ENCODE data around the gene NAA60.
"Not testable (repeated sequence)": the region's sequence is repeated elsewhere in the genome, so short reads cannot be mapped to it uniquely, and the experiment has no call there.

NAA60 gene

DNA sequence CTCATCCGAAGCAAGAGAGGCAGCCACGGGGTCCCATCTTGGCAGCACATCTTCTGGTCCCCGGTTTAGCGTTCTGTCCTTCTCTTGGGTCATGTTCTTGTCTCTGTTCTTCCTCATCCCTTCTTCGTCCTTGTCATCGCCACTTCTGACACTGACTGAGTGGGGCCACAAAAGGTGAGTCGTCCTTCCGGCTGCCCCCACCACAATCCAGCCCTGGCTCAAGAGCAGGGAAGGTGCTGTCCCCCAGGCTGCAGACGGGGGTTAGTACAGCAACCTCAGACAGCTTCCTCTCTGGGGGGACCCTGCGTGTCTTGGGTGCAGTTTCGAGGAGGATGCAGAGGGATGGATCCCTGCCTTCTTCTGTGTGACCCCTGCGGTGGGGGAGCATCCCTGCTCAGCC is 21.8 kb downstream of the NAA60 start:
- no peak for DNase-seq

DNA sequence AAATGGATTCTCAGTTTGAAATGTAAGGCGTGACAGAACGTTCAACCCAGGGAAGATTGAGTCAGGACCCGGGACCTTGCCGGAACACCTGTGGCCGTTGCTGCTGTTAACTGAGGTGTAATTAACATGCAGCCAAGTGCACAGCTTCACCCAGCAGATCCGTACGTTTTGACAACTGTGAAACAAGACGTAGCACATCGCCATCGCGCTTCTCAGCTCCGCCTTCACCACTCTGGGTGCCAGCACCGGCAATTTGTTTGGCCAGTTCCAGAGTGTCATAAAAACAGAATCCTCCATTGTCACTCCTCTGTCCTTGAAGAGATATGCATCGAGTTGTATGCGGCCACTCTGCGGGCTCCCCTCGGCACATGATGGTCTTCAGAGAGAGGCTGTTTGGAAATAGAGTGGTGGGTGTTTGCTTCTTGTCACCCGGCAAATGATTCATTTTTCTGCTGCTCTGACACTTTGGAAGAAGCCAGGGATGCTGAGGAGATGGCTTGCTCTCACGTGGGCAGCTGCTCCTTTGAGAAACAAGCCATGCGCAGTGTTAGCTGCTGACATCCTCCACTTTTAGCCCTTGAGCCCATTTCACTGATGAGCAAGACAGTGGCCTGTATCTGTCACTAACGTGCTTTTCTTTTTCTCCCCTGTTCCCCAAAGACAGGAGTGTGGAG is 22.6 kb downstream of the NAA60 start:
- DNase-seq = no peak

DNA sequence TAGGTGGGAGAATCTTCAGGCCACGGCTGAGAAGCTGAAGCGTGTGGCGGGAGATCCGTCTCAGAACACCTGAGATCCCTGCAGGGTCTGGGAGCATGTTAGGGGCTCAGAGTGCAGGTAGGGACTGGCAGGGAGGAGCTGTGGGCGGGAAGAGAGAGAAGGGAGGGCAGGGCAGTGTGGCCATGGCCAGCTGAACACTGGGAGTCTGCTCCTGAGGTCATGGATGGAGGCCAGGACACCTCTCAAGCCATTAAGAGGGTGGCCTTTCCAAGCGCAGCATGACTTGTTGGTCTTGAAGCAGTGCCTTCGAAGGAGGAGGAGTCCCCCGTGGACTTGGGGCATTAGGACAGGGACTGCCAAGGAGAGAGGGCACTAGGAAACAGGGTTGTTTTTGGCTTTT is 23.7 kb downstream of the NAA60 start:
- no peak for DNase-seq

DNA sequence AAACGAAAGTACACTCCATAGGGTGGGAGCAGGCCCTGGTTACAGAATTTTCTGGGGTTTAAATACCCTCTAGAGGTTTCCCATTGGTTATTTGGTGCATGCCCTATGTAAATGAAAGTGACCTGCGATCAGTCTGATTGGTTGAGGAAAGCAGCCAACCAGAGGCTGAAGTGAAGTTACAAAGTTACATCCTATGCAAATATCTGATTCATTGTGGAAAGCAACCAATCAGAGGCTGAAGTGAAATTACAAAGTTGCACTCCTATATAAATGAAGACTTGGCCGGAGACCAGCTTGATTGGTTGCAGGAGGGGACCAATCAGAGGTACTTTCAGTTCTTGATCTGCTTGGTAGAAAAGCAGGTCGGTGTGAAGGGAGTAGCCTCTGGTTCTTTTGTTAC is 24.4 kb downstream of the NAA60 start:
- no peak for DNase-seq

DNA sequence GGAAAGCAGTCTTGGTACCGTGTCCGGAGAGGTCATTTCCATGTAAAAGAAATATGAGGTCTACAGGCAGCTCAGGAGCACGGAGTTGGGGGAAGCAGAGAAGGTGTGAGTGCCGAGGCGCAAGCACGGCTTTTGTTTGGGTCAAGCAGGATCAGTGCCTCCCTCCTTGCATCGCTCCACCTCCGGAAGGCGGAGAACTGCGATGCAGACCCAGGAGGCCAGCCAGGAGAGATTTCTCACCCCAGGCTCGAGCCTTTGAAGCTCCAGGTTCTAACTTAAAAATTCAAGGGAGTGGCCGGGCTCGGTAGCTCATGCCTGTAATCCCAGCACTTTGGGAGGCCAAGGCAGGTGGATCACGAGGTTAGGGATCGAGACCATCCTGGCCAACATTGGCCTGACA is 25.0 kb downstream of the NAA60 start:
- DNase-seq = no peak

DNA sequence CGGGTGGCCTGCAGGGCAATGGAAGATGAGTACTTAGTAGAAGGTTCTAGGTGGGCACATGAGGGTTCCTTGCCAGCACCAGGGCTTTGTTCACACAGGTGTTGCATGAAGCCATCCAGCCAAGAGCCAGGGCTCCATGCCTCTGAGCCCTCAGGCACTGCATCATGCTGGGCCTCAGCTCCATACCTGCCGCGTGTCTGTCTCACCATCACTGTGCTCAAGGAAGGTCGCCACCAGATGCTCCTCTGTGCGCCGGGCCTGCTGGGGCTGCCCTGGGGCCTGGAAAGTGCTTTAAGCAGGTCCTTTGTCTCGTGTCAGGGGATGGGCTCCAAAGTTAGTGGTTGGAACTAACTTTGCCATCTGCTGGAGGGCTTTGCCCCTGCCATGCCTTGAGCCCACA is 26.3 kb downstream of the NAA60 start:
- no peak for DNase-seq

DNA sequence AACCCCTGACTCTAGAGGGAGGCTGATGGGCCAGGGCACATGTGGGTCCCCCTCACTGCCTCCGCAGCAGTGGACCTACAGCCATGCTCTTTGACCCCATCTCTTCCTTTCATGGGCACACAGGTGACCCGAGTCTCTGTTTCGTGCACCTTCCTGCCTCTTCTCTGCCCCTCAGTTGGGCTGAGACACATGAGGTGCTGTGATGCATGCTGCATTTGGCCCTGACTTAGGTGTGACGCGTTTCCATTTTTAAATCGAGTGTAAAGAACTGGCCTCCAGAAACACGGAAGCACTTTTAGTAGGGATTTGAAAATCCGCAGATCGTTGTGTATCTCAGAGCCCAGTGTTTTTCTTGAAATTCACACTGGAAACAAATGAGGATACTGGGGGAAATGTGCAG is 27.2 kb downstream of the NAA60 start:
- no peak for DNase-seq

DNA sequence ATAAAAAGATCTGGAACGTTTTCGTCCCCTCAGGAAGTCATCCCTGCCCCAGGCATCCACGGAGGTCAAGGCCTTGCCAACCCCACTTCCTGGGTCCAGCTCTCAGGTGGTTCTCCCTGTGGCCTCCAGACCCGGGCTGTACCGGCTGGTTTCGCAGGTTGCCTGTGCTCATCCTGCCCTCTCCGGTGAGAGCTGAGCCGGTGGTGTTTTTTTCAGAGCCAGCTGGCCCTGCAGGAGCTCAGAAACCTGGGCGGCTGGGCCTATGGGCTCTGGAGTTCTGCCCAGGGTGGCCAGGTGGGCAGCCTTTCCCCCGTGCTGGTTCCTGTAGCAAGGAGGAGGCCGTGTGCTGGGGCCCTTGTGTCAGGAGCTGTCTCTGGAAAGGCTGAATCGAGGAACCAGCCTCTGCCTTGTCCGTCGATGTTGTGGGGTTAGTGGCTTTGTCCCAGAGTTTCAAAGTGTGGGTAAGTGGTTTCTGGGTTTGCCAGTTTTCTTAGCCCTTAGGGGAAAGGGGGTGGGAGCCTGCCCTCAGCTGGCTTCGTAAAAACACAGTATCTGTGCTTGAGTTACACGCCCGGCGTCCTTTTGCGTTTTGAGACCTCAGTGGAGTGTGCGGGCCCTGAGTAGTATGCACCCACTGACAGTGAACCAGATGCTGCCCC is 28.2 kb downstream of the NAA60 start:
- DNase-seq = no peak

DNA sequence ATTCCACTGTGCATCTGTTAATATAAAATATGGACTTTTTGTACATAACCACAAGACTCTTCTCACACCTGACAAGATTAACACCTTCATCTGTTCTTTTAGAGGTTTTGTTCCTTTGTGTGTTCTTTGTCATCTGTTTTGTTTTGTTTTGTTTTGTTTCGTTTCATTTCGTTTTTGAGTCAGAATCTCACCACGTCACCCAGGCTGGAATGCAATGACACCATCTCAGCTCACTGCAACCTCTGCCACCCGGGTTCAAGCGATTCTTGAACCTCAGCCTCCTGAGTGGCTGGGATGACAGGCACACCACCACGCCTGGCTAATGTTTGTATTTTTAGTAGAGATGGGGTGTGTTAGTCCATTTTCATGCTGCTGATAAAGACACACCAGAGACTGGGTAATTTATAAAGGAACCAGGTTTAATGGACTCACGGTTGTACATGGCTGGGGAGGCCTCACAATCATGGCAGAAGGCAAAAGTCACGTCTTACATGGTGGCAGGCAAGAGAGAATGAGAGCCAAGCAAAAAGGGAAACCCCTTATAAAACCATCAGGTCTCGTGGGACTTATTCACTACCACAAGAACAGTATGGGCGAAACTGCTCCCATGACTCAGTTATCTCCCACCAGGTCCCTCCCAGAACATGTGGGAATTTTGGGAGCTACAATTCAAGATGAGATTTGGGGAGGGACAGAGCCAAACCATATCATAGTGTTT is 29.6 kb downstream of the NAA60 start:
- DNase-seq = no peak

DNA sequence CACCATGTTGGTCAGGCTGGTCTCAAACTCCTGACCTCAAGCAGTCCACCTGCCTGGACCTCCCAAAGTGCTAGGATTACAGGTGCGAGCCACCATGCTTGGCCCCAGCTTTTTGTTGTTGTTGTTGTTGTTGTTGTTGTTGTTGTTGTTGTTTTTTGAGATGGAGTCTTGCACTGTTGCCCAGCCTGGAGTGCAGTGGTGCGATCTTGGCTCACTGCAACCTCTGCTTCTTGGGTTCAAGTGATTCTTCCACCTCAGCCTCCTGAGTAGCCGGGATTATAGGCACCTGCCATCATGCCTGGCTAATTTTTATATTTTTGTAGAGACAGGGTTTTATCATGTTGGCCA is 30.1 kb downstream of the NAA60 start:
- DNase-seq = not testable (repeated sequence)

DNA sequence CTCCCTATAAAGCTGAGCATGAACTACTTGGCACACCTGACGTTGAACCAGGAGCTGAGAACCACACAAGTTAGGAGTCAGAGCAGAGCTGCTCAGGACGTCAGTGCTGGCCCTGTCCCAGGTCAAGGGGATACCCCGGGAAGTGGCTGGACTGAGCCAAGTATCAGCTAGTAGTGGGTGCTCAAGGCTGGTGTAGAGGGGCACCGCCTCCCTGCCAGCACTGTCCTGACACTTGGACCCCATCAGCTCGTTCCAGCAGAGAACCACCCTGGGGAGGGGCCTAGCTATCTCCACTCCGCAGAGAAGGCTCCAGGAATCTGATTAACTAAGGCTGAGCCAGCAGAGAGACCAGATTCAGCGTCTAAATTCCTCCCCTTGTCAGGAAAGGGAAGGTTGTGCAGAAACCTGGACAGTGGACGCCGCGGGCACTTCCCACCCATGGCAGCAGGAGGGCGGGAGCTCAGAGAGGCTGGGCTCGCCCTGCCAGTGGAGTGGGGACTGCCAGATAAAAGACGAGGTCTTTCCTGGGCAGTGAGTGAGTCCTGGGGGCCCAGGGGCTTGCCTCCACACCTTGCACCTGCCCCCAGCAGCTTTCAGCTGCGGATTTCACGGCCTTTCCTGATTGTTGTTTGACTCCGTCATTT is 30.8 kb downstream of the NAA60 start:
- DNase-seq = no peak

DNA sequence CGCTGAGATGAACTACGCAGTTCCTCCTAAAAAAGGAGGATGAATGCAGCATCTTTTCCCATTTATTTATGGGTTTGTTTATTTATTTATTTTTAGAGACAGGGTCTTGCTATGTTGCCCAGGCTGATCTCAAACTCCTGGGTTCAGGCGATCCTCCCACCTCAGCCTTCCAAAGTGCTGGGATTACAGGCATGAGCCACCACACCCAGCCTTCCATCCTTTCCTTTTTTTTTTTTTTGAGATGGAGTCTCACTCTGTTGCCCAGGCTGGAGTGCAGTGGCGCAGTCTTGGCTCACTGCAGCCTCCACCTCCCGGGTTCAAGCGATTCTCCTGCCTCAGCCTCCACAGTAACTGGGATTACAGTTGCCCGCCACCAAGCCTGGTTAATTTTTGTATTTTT is 31.4 kb downstream of the NAA60 start:
- not testable (repeated sequence) for DNase-seq

DNA sequence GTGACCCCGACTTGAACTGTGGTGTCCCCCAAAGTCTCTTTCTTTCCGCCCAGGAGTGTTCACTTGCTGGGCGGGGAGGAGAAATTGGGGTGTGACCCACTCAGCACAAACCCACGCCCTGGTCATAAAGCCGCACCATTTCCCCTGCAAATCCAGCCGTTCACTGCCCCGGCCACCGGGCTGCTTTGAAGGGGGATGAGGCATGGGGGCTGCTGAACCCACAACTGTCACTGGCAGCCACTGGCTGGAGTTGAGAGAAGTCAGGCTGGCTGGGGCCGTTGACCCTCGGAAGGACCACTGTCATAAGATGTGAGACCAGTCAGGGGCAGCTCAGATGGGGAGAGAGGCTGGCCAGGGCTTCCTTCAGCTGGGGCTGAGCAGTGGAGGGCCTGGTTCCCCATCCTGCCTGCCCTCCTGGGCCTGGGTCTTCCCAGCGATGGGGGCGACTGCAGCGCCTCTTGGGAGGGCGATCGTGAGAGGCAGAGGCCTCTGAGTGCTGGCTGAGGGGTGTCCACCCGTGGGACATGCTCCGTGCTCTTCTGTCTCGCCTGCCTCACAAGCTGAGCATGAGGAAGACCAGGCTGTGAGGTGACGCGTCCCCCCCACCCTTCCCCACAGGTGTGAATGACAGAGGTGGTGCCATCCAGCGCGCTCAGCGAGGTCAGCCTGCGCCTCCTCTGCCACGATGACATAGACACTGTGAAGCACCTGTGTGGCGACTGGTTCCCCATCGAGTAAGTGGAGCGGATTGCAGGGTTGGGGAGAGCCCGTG is 32.3 kb downstream of the NAA60 start:
- DNase-seq = no peak

DNA sequence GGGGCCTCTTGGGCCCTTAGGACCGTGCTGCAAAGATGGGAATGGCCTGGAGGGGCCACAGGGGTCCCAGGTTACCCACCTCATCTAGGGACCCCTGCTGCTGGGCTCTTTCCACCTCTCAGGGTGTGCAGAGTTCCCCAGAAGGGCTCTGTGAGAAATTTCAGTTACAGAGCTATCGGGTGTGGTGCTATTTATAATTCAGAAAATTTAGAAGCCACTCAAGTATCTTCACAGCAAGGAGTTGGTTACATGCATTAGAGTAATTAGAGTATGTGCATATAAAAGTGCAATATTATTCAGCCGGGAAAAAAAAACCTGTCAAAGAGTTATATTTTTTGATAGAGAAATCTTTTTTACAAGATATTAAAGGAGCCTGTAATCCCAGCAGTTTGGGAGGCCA is 32.9 kb downstream of the NAA60 start:
- DNase-seq = no peak

DNA sequence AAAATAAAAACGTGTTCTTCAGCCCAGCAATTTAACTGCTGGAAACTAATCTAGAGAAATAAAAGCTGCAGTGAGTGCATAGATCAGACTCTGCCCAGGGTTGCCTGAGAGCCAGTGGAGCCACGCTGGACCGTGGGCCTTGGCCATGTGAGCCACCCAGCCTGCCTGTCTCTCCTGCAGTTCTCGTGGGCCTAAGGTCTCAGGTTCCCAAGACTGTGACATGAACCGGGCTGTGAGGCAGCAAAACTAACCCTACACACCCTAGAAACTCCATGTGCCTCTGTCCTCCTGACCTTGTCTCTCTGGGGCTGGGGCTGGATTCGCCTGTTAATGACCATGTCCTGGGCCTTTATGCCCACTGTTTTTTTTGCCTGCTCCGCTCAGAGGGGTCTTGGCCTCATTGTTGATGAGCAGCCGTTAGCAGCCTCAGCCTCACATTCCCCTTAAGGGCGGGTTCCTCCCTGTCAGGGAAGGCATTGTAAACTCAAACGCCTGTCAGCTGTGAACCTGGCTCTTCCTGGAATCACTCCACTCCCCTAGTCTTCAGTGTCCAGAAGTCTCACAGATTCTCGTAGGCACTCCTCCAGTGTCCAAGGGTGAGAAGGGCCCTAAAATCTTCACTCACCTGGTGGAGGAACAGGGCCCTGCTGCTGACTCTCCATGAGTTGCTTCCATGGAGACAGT is 34.9 kb downstream of the NAA60 start:
- no peak for DNase-seq

DNA sequence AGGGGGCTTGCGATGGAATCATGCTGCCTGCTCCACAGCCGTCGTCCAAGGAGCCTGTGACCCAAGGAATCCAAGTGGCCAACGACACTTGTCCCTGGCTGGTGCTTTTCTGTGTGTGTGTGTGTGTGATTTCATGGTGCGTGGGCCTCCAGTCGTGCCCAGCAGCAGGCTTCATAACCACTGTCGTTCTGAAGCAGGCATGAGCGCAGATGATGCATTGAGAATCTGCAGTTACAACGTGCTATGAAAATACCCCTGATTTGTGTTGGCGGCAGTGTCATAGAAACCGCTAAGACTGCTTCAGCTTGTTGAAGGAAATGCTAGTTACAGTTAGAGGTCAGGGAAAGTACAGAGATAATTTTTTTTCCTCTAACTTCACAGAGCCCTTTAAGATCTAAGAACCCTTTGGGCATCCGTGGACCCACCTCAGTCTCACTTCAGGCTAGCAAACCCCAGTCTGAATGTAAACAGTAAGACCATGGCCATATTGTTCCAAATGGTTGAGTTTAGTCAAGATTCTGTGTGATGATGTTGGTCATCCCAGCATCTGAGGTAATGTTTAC is 36.3 kb downstream of the NAA60 start:
- DNase-seq = no peak

DNA sequence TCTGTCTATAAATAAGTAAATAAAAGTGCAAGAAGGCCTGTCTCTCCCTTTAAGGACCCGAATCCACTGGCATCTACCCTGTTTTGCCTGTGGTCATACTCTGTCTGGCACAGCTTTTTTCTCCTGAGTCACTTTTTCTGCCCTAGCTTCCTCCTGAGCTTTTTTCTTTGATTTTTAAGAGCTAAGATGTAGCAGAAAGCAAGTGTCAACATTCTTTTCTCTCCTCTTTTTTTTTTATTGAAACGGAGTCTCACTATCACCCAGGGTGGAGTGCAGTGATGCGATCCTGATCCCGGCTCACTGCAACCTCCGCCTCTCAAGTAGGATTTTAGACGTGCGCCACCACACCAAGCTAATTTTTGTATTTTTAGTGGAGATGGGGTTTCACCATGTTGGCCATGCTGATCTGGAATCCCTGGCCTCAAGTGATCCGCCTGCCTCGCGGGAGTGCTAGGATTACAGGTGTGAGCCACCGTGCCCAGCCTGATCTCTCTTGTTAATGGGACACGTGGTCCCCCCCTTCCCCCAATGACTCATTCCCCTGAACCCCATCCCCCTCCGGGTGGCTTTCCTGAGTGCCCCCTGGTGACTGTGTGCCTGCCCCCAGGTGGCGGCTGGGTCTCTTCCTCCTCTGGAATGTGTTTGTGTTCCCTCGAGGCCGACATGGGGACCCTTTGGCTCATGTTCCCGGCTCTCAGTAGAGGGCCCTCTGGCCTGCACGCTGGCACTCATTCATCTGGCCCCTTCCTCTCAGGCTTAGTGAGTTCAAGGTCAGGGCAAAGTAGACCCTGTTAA is 37.6 kb downstream of the NAA60 start:
- no peak for DNase-seq

DNA sequence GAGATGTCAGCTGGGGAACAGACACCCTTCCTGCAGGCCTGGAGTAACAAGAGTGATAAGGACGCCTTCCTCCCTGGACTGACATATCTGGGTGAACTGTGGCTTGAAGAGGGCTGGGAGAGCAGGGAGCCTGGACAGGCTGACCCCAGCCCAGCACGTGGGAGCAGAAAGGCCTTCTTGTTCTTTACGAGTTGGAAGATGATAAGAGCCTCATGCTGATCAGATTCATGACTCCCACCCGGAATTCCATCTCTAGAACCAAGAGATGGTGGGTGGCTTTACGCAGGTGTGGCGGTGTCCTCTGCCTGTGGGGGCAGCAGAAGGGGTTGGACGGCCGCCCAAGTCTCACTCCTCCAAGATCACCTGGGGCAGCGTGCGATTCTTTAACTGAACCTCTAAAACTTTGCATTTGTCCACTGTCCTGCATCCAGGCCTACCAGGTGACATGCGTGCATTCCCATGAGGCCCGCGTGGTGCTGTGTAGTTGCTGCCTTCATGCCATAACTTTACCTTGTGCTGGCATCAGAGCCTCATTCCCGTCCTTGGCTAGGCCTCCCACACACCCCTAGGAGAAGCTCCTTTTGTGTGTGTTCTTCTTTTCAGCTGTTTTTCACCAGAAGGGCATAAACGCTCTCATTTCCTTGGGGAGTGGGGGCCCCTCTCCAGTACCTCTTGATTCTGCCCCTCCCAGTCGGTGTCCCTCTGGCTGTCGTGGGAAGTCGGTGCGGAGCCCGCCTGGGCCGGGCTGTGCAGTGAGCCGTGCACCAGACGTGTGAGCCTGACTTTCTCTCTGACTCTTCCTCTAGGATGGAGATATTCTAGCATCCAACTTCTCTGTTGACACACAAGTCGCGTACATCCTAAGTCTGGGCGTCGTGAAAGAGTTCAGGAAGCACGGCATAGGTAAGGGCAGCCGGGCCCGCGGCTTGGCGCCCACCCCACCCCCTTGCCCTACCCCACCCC is 38.5 kb downstream of the NAA60 start:
- no peak for DNase-seq

DNA sequence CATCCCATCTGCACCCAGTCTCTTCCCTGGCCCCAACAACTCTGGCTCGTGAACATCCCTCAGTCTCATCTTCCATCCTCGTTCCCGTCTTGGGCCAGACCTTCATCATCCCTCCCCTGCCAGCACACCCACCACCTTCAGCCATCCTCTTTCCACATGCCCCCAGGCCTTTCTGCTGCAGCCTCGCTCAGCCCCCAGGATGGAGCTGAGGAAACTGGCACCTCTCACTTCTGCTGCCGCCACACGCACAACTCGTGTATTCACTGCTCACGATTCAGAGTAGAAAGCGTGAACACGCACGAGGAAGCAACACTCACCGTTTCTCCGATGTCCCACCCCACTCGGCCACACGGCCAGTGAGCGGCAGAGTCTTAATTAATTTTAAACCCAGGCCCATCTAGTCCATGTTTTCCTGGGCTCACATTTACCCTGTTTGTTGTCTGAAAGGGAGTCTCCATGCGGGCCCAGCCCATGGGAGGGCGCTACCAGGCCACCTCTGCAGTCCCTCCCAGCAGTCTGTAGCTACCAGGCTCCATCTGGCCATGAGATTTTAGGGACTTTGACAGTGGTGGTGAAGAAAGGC is 39.3 kb downstream of the NAA60 start:
- no peak for DNase-seq

Data from NCI-H146 (cell line).